Fibroblast of the aortic adventitia (primary cell): Measurements from ENCODE around the gene KIAA1217. TPM values are rescaled to one million over a fixed set of nuclear protein-coding genes. Genes with fewer than 3 reads are reported as not detected.

ENCODE experiments used
- DNase-seq: peaks from one replicate; pipeline ENCODE4 v3.0.0-alpha.2; 2010; ENCODE audit warnings: low read depth
- H3K4me3 ChIP-seq: 2 replicates; pipeline ENCODE4 v1.5.1; 2011; ENCODE audit warnings: low read depth, mild to moderate bottlenecking, control low read depth, low read length, moderate library complexity
- CTCF ChIP-seq: IDR thresholded peaks from 2 replicates; pipeline ENCODE4 v1.5.1; 2011; ENCODE audit warnings: mild to moderate bottlenecking, low read length, control low read depth, inconsistent platforms; ENCODE audit not compliant: insufficient read depth
- total RNA-seq: library from RNA; depleted of rRNA; stranded (reverse); fragments of >200 nt; gene quantifications from 2 replicates; pipeline ENCODE4 v1.2.3, GENCODE V29; 2012; ENCODE audit warnings: low replicate concordance

Gene KIAA1217
- total RNA-seq, 1 donor = 12.5 TPM

GRCh38 chr10:24172909-24173308, 36.0 kb upstream of the KIAA1217 start:
- no peak for DNase-seq
- TF ChIP-seq CTCF = no peak
- no peak overlapping the region for H3K4me3 ChIP-seq

- no peak for TF ChIP-seq CTCF
- H3K4me3 ChIP-seq = no peak overlapping the region
- DNase-seq = no peak
These were observed 34.9 kb upstream of the KIAA1217 start for GRCh38 chr10:24174014-24174413.

- no peak for TF ChIP-seq CTCF
- no peak for DNase-seq
- H3K4me3 ChIP-seq = no peak overlapping the region
These were observed 32.3 kb upstream of the KIAA1217 start for GRCh38 chr10:24176658-24177057.

- DNase-seq = no peak
- no peak overlapping the region for H3K4me3 ChIP-seq
- TF ChIP-seq CTCF = no peak
These were observed 31.3 kb upstream of the KIAA1217 start for GRCh38 chr10:24177636-24178035.

- no peak overlapping the region for H3K4me3 ChIP-seq
- no peak for DNase-seq
- no peak for TF ChIP-seq CTCF
These were observed 28.0 kb upstream of the KIAA1217 start for GRCh38 chr10:24180891-24181290.

- H3K4me3 ChIP-seq = no peak overlapping the region
- no peak for DNase-seq
- no peak for TF ChIP-seq CTCF
These were observed 24.5 kb upstream of the KIAA1217 start for GRCh38 chr10:24184455-24184854.

- H3K4me3 ChIP-seq = no peak overlapping the region
- TF ChIP-seq CTCF = no peak
These were observed 15.6 kb upstream of the KIAA1217 start for GRCh38 chr10:24193330-24193729.

More at GRCh38 chr10:24193330-24193729, 15.6 kb upstream of the KIAA1217 start:
- DNase-seq = no peak
